Esophagus muscularis mucosa (tissue), 3 donors: Measurements from ENCODE around the gene PIGR.

Source experiments
- POLR2A ChIP-seq: fragments of 450-650 bp; IDR thresholded peaks from one replicate; pipeline ENCODE4 v1.6.1; 2017; ENCODE audit warnings: antibody characterized with exemption, moderate library complexity, mild to moderate bottlenecking, low read depth
- TF ChIP-seq, protein P1 (sequence below), 3 experiments: fragments of 200-600 bp in 2 of 3; fragments of 450-650 bp in 1 of 3; sonication (generic) in 2 of 3; IDR thresholded peaks; one replicate each; pipeline ENCODE4 v1.5.1; 2017 to 2019; ENCODE audit warnings: antibody characterized with exemption in 3 of 3, mild to moderate bottlenecking in 2 of 3, moderate library complexity in 1 of 3

DNA sequence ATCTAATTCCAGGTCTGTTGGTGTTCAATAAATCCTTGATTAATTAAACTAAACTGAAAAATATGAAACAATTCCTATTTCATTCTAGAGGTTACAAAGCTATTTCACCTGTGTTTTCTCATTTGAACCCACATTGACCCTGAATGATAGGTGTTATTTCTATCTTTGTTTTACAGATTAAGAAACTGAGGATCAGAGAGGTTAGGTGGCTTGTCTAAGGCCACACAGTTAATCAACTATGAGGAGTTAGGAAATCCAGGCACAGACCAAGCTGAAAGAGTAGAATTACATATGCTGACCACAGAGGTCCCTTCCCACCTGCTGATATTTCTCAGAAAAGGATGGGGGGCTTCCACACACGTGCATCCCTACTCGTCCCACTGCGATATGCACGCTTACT lies 487 bp downstream of the PIGR start:
- TF ChIP-seq, protein P1, sequence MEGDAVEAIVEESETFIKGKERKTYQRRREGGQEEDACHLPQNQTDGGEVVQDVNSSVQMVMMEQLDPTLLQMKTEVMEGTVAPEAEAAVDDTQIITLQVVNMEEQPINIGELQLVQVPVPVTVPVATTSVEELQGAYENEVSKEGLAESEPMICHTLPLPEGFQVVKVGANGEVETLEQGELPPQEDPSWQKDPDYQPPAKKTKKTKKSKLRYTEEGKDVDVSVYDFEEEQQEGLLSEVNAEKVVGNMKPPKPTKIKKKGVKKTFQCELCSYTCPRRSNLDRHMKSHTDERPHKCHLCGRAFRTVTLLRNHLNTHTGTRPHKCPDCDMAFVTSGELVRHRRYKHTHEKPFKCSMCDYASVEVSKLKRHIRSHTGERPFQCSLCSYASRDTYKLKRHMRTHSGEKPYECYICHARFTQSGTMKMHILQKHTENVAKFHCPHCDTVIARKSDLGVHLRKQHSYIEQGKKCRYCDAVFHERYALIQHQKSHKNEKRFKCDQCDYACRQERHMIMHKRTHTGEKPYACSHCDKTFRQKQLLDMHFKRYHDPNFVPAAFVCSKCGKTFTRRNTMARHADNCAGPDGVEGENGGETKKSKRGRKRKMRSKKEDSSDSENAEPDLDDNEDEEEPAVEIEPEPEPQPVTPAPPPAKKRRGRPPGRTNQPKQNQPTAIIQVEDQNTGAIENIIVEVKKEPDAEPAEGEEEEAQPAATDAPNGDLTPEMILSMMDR (IDR thresholded peaks at IDR 0.05), result no peak
- no peak for TF ChIP-seq POLR2A
